ENCODE results near the gene PDE4B. TPM values are rescaled to one million over a fixed set of nuclear protein-coding genes. Genes with fewer than 3 reads are reported as not detected.

The PDE4B gene
- polyA plus RNA-seq, 1 donor from 2014 or later: 135 TPM

DNA sequence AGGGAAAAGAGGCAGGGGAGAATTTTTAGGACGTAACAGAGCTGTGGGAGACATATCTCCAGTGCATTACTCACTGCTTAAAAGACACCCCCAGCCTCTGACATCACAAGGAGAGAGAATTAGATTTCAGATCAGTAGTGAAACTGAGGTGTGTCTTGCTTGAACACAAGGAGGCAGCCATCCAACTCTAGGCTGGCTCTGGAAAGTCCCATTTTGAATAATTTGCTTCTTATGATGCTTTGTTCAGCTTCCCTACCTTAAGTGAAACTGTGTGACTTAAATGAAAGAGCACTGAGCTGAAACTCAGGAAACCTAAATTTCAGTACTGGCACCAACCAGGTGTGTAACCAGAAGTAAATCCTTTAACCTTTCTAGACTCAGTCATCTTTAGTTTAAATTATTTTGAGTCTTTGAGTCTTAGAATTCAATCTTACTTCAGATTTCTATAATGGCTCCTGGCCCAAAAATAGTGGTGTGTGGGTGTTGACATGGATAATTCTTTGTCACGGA lies 489.7 kb downstream of the PDE4B start:
- Histone ChIP-seq H3K27me3 (ENCODE audit: insufficient read depth, low read depth, low read length) (no peaks in the 10 kb centered on the region), H3K79me2 (replicated peaks; ENCODE audit: insufficient read depth, low read length) (no peaks in the 10 kb centered on the region), H3F3A (ENCODE audit: insufficient read depth, low read length, poor library complexity, severe bottlenecking) (no peaks in the 10 kb centered on the region), H3K9ac (ENCODE audit: low read length) (no peak overlapping the region), H3K9me3 (ENCODE audit: low read length) (no peaks in the 10 kb centered on the region), H3K4me2 (ENCODE audit: low read length) (no peak overlapping the region), H2AFZ (ENCODE audit: low read depth, low read length) (no peak overlapping the region), H3K36me3 (ENCODE audit: insufficient read depth, low read length) (no peaks in the 10 kb centered on the region), H3K9me2 (ENCODE audit: insufficient read depth, low read length) (no peaks in the 10 kb centered on the region), H3K4me3 (ENCODE audit: low read length) (no peak overlapping the region), H4K20me1 (ENCODE audit: insufficient read depth) (no peaks in the 10 kb centered on the region), H3K27ac (ENCODE audit: low read length) (no peak overlapping the region)
- TF ChIP-seq EP300 (conservative IDR thresholded peaks at IDR 0.05; ENCODE audit: poor library complexity, severe bottlenecking) (no peak), EZH2 (IDR thresholded peaks at IDR 0.05; ENCODE audit: borderline replicate concordance, insufficient read depth, low read length, poor library complexity, severe bottlenecking) (no peak), RAD21 (conservative IDR thresholded peaks at IDR 0.05) (no peak), SMC3 (conservative IDR thresholded peaks at IDR 0.05; ENCODE audit: poor library complexity) (no peak), TAF1 (IDR thresholded peaks at IDR 0.05; ENCODE audit: low read depth) (no peak), MXI1 (conservative IDR thresholded peaks at IDR 0.05; ENCODE audit: poor library complexity, severe bottlenecking) (no peak), CTCF (IDR thresholded peaks at IDR 0.05; ENCODE audit: poor library complexity, severe bottlenecking) (no peak)
- TF ChIP-seq, protein P1, sequence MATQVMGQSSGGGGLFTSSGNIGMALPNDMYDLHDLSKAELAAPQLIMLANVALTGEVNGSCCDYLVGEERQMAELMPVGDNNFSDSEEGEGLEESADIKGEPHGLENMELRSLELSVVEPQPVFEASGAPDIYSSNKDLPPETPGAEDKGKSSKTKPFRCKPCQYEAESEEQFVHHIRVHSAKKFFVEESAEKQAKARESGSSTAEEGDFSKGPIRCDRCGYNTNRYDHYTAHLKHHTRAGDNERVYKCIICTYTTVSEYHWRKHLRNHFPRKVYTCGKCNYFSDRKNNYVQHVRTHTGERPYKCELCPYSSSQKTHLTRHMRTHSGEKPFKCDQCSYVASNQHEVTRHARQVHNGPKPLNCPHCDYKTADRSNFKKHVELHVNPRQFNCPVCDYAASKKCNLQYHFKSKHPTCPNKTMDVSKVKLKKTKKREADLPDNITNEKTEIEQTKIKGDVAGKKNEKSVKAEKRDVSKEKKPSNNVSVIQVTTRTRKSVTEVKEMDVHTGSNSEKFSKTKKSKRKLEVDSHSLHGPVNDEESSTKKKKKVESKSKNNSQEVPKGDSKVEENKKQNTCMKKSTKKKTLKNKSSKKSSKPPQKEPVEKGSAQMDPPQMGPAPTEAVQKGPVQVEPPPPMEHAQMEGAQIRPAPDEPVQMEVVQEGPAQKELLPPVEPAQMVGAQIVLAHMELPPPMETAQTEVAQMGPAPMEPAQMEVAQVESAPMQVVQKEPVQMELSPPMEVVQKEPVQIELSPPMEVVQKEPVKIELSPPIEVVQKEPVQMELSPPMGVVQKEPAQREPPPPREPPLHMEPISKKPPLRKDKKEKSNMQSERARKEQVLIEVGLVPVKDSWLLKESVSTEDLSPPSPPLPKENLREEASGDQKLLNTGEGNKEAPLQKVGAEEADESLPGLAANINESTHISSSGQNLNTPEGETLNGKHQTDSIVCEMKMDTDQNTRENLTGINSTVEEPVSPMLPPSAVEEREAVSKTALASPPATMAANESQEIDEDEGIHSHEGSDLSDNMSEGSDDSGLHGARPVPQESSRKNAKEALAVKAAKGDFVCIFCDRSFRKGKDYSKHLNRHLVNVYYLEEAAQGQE (IDR thresholded peaks at IDR 0.05; ENCODE audit: borderline replicate concordance): no peak

- H4K20me1 ChIP-seq (ENCODE audit: insufficient read depth): no peaks in the 10 kb centered on the region
- H3F3A ChIP-seq (ENCODE audit: insufficient read depth, low read length, poor library complexity, severe bottlenecking): no peaks in the 10 kb centered on the region
- H3K36me3 ChIP-seq (ENCODE audit: insufficient read depth, low read length): no peaks in the 10 kb centered on the region
- no peaks in the 10 kb centered on the region for H3K9me2 ChIP-seq (ENCODE audit: insufficient read depth, low read length)
- H3K27ac ChIP-seq (ENCODE audit: low read length): no peak overlapping the region
- TF ChIP-seq, protein P1 (IDR thresholded peaks at IDR 0.05; ENCODE audit: borderline replicate concordance): no peak
- TF ChIP-seq CTCF (IDR thresholded peaks at IDR 0.05; ENCODE audit: poor library complexity, severe bottlenecking) (no peak), POLR2AphosphoS5 (IDR thresholded peaks at IDR 0.05) (no peak), EP300 (conservative IDR thresholded peaks at IDR 0.05; ENCODE audit: poor library complexity, severe bottlenecking) (no peak), EZH2 (IDR thresholded peaks at IDR 0.05; ENCODE audit: borderline replicate concordance, insufficient read depth, low read length, poor library complexity, severe bottlenecking) (no peak), MXI1 (conservative IDR thresholded peaks at IDR 0.05; ENCODE audit: poor library complexity, severe bottlenecking) (no peak)
- no peaks in the 10 kb centered on the region for H3K79me2 ChIP-seq (replicated peaks; ENCODE audit: insufficient read depth, low read length)
- no peaks in the 10 kb centered on the region for H3K27me3 ChIP-seq (ENCODE audit: insufficient read depth, low read depth, low read length)
- no peak overlapping the region for H3K4me3 ChIP-seq (ENCODE audit: low read length)
- no peak overlapping the region for H3K4me2 ChIP-seq (ENCODE audit: low read length)
- no peak overlapping the region for H2AFZ ChIP-seq (ENCODE audit: low read depth, low read length)
- H3K9ac ChIP-seq (ENCODE audit: low read length): no peak overlapping the region
- no peaks in the 10 kb centered on the region for H3K9me3 ChIP-seq (ENCODE audit: low read length)
These were observed 490.4 kb downstream of the PDE4B start for GRCh38 chr1:66282891-66283621.

Data from neural cell (in vitro differentiated cells).